MG63 (cell line): ENCODE data around the gene ERC2. TPM values are rescaled to one million over a fixed set of nuclear protein-coding genes. Genes with fewer than 3 reads are reported as not detected.

Experiments
- DNase-seq: peaks from one replicate; pipeline ENCODE4 v3.0.0-alpha.2; 2020
- H3K27me3 ChIP-seq: fragments of 250-450 bp; sonication (Bioruptor Pico); 2 replicates; pipeline ENCODE4 v1.5.1; 2020; ENCODE audit warnings: mild to moderate bottlenecking, moderate library complexity
- H3K36me3 ChIP-seq: fragments of 250-450 bp; sonication (Bioruptor Pico); 2 replicates; pipeline ENCODE4 v1.5.1; 2020; ENCODE audit warnings: mild to moderate bottlenecking, moderate library complexity
- H3K4me3 ChIP-seq: fragments of 250-450 bp; sonication (Bioruptor Pico); 2 replicates; pipeline ENCODE4 v1.5.1; 2020; ENCODE audit warnings: mild to moderate bottlenecking, moderate library complexity
- H3K9me3 ChIP-seq: fragments of 250-450 bp; sonication (Bioruptor Pico); 2 replicates; pipeline ENCODE4 v1.5.1; 2020; ENCODE audit warnings: mild to moderate bottlenecking, moderate library complexity
- total RNA-seq: library from RNA; depleted of rRNA; stranded (reverse); fragments of >200 nt; shearing (Covaris generic); gene quantifications from 2 replicates; pipeline ENCODE4 v1.2.3, GENCODE V29; 2014; ENCODE audit warnings: low replicate concordance

ERC2 gene
- total RNA-seq, 1 experiment from 2014 or later, result not detected

DNA sequence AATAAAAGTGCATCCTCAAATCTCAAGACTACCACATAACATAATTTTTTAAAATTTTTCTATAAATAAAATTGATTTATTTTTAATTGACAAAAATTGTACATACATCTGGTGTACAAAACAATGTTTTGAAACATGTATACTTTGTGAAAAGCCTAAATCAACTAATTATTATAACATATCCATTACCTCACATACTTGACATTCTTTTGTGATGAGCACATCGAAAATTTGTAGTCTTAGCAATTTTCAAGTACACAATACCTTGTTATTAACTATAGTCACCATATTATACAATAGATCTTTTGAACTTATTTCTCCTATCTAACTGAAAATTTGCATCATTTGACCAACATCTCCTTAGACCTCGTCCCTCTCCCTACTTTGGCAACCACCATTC lies 973.3 kb downstream of the ERC2 start:
- DNase-seq, result no peak
- Histone ChIP-seq H3K4me3 (no peak overlapping the region), H3K36me3 (no peaks in the 10 kb centered on the region), H3K9me3 (no peaks in the 10 kb centered on the region), H3K27me3 (no peaks in the 10 kb centered on the region)

DNA sequence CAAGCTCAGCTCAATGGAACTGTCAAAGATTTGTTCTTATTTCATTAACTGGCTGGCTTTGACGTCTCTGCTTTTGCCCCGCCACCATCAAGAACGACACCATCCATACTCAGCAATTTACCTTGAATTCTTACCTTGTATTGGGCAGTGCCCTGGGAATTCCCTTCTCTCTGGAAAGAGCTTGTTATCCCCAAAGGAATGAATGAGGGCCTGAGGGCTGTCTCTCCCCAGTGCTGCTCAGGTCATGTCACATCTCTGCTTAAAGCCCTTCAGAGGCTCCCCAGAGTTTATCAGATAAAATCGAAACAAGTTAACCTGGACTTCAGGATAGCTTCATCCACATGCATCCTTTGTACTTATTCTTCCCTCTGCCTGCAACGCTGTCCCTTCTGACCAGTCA lies 975.3 kb downstream of the ERC2 start:
- no peaks in the 10 kb centered on the region for H3K9me3 ChIP-seq
- DNase-seq, result no peak

DNA sequence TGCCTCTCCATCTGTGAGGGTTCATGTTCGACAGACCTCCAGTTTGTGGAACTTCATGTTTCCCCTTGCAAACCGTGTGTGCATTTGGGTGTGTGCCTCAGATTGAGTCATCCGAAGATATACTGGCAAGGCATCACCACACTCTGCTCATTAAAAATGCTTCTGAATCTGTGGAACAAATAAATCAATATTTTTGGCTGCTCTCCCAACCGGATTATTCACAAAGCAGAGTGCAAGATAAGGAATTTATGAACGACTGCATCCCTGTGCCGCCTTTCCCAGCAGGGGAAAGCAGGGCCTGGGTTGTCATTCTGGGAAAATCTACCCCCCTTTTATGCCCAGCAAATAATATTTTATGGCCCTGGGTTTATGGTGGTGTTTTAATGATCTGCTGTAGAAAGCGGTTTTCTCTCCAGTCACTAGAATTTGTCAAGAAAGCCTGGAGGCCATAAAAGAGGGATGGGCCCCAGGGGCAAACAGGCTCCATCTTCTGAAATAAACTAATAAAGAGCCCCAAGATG lies 976.9 kb downstream of the ERC2 start:
- Histone ChIP-seq H3K36me3 (no peaks in the 10 kb centered on the region), H3K9me3 (no peaks in the 10 kb centered on the region), H3K4me3 (no peak overlapping the region), H3K27me3 (no peaks in the 10 kb centered on the region)
- peak; percentile 73 for DNase-seq

More for the DNA sequence above, 975.3 kb downstream of the ERC2 start:
- no peak overlapping the region for H3K4me3 ChIP-seq
- no peaks in the 10 kb centered on the region for H3K27me3 ChIP-seq
- no peaks in the 10 kb centered on the region for H3K36me3 ChIP-seq

DNA sequence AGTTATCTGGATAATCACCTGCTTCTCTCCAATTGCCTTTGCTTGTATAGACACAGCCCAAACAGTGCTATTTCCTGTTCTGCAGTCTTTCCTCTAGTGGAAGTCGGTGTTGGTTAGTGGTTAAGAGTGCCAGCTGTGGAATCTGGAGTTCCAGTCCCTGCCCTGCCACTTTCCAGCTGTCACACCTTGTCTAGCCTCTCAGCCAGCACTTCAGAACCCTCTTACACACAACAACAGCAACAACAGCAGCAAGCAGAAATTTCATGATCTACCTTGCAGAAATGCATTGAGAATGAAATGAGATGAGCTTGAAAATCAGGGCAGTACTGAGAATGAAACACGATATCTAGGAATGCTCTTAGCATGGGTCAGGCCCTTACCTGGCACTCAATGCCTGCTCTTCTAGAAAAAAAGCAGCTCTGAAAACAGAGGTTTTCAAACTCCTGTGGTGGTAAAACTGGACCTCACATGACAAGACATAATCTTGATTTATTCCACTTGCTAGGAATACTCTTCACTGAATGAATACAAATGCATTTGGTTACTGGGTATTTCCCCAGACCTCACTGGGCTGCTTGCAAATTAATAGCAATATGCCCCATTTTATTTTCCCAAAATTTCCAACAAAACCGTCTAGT lies 977.9 kb downstream of the ERC2 start:
- no peaks in the 10 kb centered on the region for H3K9me3 ChIP-seq
- no peak overlapping the region for H3K4me3 ChIP-seq
- DNase-seq, result no peak
- H3K27me3 ChIP-seq, result no peaks in the 10 kb centered on the region
- H3K36me3 ChIP-seq, result no peaks in the 10 kb centered on the region

DNA sequence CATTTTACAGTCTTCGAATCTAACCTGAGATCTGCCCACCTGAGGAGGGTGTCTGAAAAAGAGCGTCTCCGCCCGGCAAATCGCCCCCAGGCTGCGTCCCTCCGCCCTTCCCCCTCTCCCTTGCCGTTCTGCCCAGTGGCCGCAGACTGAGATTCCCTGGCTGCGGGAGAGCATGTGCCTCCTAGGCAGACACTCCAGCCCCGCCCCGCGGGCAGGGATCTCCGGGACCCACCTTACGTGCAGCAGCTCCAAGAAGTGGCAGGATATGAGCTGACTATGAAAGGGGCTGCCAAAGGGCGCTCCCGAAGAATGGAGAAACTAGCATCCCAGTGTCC lies 978.5 kb downstream of the ERC2 start:
- Histone ChIP-seq H3K9me3 (no peaks in the 10 kb centered on the region), H3K27me3 (no peaks in the 10 kb centered on the region), H3K4me3 (no peak overlapping the region), H3K36me3 (no peaks in the 10 kb centered on the region)
- no peak for DNase-seq

DNA sequence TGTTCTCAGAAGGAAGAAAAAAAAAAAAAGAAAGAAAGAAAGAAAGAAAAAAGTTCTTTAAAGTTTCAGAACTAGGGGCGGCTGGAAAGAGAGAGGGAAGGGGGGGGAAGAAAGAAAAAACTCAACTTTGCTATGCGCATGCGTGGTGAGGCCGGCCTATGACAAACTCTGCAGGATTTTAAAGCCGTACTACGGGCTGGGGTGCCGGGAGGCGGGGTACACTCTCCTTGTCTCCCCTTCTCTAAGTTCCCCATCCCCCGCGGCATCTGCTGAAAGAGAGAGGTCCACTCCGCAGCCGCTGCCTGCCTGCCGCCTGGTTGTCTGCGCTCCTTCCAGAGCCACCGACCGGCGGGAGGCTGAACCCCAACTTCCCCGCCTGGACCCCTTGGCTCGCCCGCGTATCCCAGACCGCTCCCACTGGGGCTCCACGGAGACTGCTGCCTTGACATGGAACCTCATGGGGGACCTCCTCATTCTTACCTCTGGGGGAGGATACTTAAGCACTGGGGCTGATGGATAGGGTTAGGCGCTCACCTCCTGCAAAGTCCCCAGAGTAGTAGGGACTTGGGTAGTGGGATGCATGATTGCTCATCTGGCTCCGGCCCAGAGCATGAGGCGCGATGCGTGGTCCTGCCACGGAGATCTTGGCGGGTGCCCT lies 979.7 kb downstream of the ERC2 start:
- Histone ChIP-seq H3K4me3 (peak overlapping the region; percentile 76), H3K36me3 (no peaks in the 10 kb centered on the region), H3K27me3 (no peaks in the 10 kb centered on the region), H3K9me3 (no peaks in the 10 kb centered on the region)
- DNase-seq, result peak; percentile 54

DNA sequence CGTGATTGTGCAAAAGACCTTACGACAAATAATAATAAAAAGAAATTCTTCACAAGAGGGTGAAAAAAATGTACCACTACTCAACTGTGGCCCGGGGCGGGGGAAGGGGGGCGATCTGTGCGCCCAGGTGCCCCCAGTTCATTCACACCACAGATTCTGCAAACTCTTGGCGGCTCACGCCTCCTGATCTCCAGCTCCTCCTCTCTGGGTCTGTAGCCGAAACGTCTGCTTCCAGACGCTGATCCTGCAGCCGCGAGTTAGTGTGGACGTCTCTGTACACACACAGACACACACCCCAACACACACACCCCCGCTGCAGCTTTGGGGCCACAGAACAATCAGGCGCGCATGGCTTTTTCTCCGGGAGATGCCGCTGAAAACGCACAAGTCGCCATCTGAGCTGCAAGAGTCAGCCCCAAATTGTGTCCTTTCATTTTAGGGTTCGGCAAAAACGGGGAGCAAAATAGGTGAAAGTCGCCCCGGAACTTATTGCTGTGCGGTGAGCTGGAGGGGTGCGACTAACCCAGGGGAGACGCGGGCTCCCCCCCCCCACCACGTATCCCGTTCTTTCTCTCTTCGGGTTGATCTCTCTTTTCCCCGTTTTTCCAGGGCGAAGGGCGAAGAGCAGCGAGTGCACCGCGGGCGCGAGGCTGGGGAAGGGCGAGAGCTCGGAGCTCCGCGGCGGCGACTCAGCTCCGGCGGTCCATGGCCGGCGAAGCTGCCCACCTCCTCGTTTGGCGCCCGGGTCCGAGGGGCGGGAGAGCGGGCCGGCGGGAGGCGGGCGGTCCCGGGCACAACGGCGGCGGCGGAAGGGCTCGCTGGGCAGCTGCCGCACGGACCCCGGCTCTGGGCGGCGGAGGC lies 980.7 kb downstream of the ERC2 start:
- no peaks in the 10 kb centered on the region for H3K9me3 ChIP-seq
- no peaks in the 10 kb centered on the region for H3K27me3 ChIP-seq
- H3K36me3 ChIP-seq, result no peaks in the 10 kb centered on the region
- peak overlapping the region; percentile 76 for H3K4me3 ChIP-seq
- peak; percentile 60 for DNase-seq

DNA sequence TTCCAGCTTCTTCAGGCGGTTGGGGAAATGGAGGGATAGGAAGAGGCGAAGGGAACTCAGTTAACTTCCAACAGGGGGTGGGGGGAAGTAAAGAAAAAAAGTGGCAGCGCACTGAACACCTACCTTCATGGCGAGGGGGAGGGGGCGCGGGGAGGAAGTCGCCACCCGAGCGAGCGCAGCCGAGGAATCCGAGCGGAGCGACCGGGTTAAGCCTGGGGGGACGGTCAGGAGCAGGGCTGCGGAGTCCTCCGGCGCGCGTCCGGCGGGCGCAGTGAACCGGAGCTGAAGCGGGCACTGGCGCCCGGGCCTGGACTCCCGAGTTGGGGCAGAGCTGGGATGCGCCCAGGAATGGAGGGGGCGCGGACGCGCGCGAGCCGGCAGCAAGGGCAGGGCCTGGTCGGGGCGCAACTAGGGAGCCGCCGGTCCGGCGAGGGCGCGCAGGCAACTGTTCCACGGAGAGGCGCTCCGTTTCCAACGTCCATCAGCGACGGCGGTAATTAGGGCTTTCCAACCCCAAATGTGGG lies 981.3 kb downstream of the ERC2 start, which contains the start of gene WNT5A:
WNT5A (minus strand) TSS at position 450 of the 524 bp plus-strand sequence; CDS start at position 129, 321 bp downstream.
- peak within 1 kb of the TSS; percentile 76 for H3K4me3 ChIP-seq
- H3K27me3 ChIP-seq, result no peaks in the 10 kb centered on the region
- peak; percentile 60 for DNase-seq
- H3K9me3 ChIP-seq, result no peaks in the 10 kb centered on the region
- H3K36me3 ChIP-seq, result no peaks in the 10 kb centered on the region

DNA sequence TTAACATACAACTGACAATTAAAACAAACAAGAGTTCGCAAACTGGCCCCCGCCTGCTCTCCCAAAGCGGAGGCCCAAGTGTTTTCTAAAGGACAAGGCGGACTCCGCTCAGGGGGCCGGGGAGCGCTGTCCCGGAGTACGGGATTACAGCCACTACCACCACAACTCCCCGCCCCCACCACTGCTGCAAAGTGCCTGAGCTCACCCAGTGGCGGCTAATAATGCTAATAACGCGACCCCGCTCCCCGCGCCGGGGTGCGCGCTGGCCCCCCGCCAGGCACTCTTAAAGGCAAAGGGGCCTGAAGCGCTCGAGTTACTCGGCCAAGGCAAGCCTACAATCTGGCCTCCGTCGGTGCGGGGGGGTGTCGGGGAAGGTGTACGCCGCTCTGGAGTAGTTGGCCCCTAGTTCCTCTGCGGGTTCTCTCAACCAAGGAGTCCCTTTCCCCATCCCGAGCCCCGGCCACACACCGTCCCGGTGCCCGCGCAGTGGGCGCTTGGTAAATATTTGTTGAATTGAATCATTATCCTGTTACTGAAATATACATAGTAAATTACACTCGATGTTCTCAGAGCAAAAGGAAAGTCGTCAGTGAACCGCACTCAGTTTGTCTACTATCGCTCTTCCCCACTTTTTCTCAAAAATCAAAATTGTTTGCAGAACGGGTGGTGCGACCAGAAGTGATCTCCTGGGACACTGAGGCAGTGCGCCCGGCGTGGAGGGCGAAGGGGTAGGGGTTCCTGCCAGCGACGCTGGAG lies 982.0 kb downstream of the ERC2 start:
- H3K36me3 ChIP-seq, result no peaks in the 10 kb centered on the region
- peak; percentile 82 for DNase-seq
- no peaks in the 10 kb centered on the region for H3K9me3 ChIP-seq
- H3K4me3 ChIP-seq, result peak overlapping the region; percentile 76
- H3K27me3 ChIP-seq, result no peaks in the 10 kb centered on the region

DNA sequence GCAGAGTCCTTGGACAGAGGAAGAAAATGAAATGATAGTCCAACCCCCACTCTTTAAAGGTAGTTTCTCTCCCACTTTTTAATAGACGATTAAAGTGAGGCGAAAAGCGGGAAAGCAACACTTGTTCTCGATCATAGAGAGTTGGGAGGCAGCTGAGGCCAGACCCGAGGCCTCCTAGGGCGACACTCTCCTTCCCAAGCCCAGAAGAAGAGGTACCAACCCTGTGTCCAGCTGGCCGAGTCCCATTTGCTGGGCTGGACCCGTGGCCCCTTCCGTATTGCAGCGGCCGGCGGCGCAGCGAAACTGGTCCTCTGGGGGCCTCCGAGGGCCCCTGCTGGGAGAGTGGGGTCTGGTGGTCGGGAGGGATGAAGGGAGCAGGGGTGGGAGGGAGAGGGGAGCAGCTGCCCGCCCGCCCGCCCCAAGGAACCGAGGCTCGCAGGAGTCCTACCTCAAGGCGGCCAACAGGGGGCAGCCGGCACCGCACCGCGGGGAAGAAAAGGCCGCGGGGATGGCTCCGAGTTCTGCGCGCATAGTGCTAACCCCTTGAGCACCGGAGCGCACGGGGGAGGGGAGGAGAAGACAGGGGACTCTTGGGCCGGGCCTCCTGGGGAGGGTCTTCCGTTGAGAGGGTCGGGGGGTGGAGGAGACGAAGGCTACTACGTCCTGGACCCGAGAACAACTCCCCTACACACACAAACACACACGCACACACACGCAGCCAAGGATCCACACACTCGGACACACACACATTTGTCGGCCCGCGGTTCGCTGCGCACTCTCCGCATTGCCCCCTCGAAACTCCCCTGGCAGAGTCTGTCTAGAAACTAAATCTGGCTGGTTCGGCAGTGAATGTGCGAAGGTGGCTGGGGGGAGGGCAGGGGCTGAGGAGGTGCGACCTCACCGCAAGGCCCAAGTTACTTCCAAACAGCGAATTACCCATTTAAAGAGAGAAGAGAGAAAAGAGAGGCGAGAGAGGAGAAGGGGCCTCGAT lies 983.2 kb downstream of the ERC2 start:
- no peaks in the 10 kb centered on the region; the same call in 1 of the 2 replicates for H3K36me3 ChIP-seq
- H3K9me3 ChIP-seq, result no peaks in the 10 kb centered on the region
- DNase-seq, result peak; percentile 78
- no peaks in the 10 kb centered on the region for H3K27me3 ChIP-seq
- peak overlapping the region; percentile 76 for H3K4me3 ChIP-seq

DNA sequence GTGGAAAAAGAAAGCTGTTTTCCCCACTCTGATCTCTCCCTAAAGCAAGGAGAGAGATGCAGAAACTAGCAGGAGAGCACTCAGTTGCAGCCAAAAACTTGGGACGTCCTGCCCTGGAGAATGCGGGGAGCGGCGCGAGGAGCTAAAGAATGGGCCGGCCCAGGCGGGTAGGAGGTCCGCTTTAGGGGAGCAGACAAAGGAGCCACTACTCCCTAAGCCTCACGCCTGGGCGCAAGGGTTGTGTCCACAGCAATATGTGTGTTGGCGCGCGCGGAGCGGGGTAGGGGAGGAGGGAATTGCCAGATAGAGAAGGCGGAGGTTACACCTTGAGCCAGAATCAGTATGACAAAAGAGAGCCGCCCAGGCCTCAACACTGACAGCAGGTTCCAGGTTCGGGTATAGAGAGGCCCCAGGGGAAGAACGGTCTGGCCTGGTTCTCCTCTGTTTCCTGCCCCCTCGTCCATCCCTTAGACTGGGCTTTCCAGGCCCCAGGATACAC lies 984.0 kb downstream of the ERC2 start:
- no peak for DNase-seq
- peak overlapping the region; percentile 76 for H3K4me3 ChIP-seq
- H3K27me3 ChIP-seq, result no peaks in the 10 kb centered on the region
- H3K36me3 ChIP-seq, result peaks cover 2% of the 10 kb centered on the region
- H3K9me3 ChIP-seq, result no peaks in the 10 kb centered on the region

DNA sequence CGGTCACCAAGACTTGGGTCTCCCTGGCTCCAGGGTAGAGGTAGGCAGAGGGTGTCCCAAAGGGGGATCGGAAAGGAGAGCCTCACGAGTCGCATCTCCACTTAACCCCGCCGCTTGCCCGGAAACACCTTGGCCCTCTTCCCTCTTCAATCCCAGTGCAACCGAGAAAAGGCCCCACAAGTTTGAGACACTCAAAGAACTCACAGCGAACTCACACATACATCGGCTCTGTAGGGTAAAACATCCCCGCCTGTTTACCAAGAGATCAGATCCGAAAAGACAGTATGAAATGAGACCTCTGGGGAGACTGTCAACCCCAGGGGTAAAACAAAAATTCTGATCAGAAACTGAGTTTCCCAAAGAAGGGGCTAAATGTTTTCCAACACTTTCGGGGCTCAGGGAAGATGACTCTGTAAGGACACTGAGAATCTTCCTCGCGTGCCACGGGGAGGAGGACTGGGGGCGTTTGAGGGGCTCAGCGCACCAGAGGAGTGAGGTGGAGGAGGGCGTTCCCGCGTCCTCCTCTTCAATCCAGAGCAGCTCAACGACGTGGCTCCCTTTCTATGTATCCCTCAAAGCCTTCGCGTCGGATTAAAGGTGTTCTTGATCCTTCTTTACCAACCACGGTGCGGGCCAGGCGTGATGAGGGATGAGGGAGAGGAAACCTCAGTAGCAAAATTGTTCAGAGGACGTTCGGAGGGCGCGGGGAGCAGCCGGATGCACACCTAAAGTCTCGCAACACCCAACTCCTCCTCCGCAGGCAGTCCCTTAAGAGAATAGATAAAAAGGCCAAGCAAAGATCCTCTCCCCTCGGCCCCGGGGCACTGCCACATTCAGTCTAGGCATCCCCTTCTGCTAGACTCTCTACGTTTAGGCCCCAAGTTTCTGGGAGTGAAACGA lies 984.8 kb downstream of the ERC2 start:
- Histone ChIP-seq H3K27me3 (no peaks in the 10 kb centered on the region), H3K9me3 (no peaks in the 10 kb centered on the region), H3K36me3 (peaks cover 10% of the 10 kb centered on the region), H3K4me3 (no peak overlapping the region)
- no peak for DNase-seq

DNA sequence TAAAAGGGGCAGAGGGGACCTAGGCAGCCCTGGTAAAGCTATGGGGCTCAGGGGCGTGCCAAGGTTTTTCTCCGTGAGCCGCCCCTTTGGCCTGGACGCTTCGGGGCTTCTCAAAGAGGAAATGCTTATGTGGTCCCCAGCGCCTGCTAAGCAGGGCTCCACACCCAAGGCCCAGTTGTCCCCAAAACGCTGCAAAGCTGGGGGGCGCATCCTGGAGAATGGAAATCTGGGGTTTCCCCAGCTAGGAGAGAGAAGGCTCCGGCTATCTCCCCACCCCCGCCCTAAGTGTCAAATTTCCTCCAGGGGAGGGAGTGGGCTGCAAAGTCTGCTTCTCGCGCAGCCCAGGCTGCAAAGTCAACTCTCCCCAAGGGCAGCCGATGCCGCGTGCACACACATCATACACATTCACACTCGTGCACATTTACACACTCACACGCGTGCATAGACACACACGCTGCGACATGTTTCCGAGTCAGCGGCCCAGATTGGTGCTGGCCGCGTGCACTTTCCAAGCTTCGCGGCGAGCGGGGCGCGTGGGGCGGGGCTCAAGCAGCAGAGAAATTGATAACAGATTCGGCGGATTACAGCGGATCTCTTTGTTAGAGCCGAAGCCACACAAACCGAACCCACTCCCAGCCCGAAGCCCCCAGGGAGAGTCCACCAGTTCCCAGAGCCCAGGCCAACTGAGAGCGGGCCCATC lies 985.6 kb downstream of the ERC2 start:
- peaks cover 15% of the 10 kb centered on the region for H3K36me3 ChIP-seq
- no peaks in the 10 kb centered on the region for H3K9me3 ChIP-seq
- H3K27me3 ChIP-seq, result no peaks in the 10 kb centered on the region
- no peak for DNase-seq
- no peak overlapping the region for H3K4me3 ChIP-seq
